HCT116 (cell line): ENCODE data around the gene SLC9A7. TPM values are rescaled to one million over a fixed set of nuclear protein-coding genes. Genes with fewer than 3 reads are reported as not detected.

Experiments
- ATAC-seq: fragments of 200-7000 bp; cut with Tn5 transposase; 2 replicates; pipeline ENCODE4 v1.9.1; 2020; ENCODE audit warnings: mild to moderate bottlenecking, moderate library complexity
- BruUV-seq: library from RNA; stranded (reverse); fragments of 400-500 nt; replicated peaks from 2 replicates; lab custom pipeline; 2021; lab: Mats Ljungman, UMichigan
- CTCF ChIA-PET: fragments of 300-600 bp; sonication (Branson Sonifier 250); formaldehyde crosslinking; loops from one replicate; lab custom pipeline; 2021; ENCODE audit warnings: antibody characterized with exemption; lab: Charles Lee
- POLR2A ChIA-PET: fragments of 300-600, 350-600 bp; sonication (Branson Sonifier 250); formaldehyde crosslinking; loops from one replicate; lab custom pipeline; 2021; ENCODE audit warnings: antibody characterized with exemption; lab: Charles Lee
- RAD21 ChIA-PET, 2 experiments: fragments of 300-600 bp; sonication (Branson Sonifier 250); formaldehyde crosslinking; loops; one replicate each; lab custom pipeline; 2023; ENCODE audit warnings: low total read pairs in 2 of 2; ENCODE audit not compliant: uncharacterized antibody in 2 of 2, unreplicated experiment in 2 of 2, low non-redundant PET in 1 of 2; lab: Charles Lee
- DNase-seq: peaks from one replicate; pipeline ENCODE4 v3.0.0-alpha.2; 2010; ENCODE audit warnings: low read depth, low spot score
- H2AFZ ChIP-seq: fragments of 200-600 bp; shearing (Covaris generic), sonication (generic); 2 replicates; pipeline ENCODE4 v1.6.1; 2017; ENCODE audit warnings: low read depth, mixed run types, mixed read lengths, antibody characterized with exemption, low read length; ENCODE audit not compliant: poor library complexity, severe bottlenecking
- H3K27ac ChIP-seq: 2 replicates; pipeline ENCODE4 v1.5.1; 2012; ENCODE audit warnings: low read depth, low read length
- H3K27me3 ChIP-seq: fragments of 200-600 bp; sonication (generic); 2 replicates; pipeline ENCODE4 v1.6.1; 2016; ENCODE audit warnings: mixed run types, low read length, mixed read lengths; ENCODE audit not compliant: insufficient read depth
- H3K36me3 ChIP-seq, 2 experiments: fragments of 200-500 bp in 1 of 2; fragments of 200-600 bp in 1 of 2; sonication (Bioruptor generic) in 1 of 2; sonication (generic) in 1 of 2; 2 replicates each; pipeline versions ENCODE4 v1.5.1 to v1.6.1; 2014 to 2016; ENCODE audit warnings: low read length in 2 of 2, inconsistent platforms in 1 of 2, mixed read lengths in 1 of 2, mixed run types in 1 of 2; ENCODE audit not compliant: insufficient read depth in 2 of 2, control insufficient read depth in 1 of 2
- H3K4me1 ChIP-seq, 2 experiments: fragments of 200-600 bp in 1 of 2; sonication (generic) in 1 of 2; 2 replicates each; pipeline versions ENCODE4 v1.5.1 to v1.6.1; 2012 to 2017; ENCODE audit warnings: low read length in 2 of 2, inconsistent platforms in 1 of 2, mild to moderate bottlenecking in 1 of 2, mixed read lengths in 1 of 2, mixed run types in 1 of 2, moderate library complexity in 1 of 2; ENCODE audit not compliant: insufficient read depth in 2 of 2, control insufficient read depth in 1 of 2
- H3K4me2 ChIP-seq: fragments of 200-600 bp; sonication (generic); 2 replicates; pipeline ENCODE4 v1.6.1; 2017; ENCODE audit warnings: mixed run types, low read length, mixed read lengths
- H3K4me3 ChIP-seq, 2 experiments: fragments of 200-600 bp in 1 of 2; sonication (generic) in 1 of 2; replicated peaks in 1 of 2; 2 replicates each; pipeline ENCODE4 v1.5.1; 2011 to 2016; ENCODE audit warnings: low read length in 2 of 2, control low read depth in 1 of 2, low read depth in 1 of 2, mild to moderate bottlenecking in 1 of 2, mixed read lengths in 1 of 2, mixed run types in 1 of 2
- H3K79me2 ChIP-seq: fragments of 200-600 bp; sonication (generic); 2 replicates; pipeline ENCODE4 v1.6.1; 2017; ENCODE audit warnings: mild to moderate bottlenecking, mixed run types, low read length, moderate library complexity, mixed read lengths; ENCODE audit not compliant: insufficient read depth
- H3K9ac ChIP-seq: fragments of 200-600 bp; sonication (generic); 2 replicates; pipeline ENCODE4 v1.6.1; 2016; ENCODE audit warnings: low read length, mixed read lengths
- H3K9me2 ChIP-seq: fragments of 200-600 bp; sonication (generic), shearing (Covaris generic); 2 replicates; pipeline ENCODE4 v1.6.1; 2017; ENCODE audit warnings: mixed run types, mild to moderate bottlenecking, moderate library complexity; ENCODE audit not compliant: insufficient read depth
- H3K9me3 ChIP-seq, 2 experiments: fragments of 200-500 bp in 1 of 2; fragments of 200-600 bp in 1 of 2; sonication (Bioruptor generic) in 1 of 2; sonication (generic) in 1 of 2; 2 replicates each; pipeline ENCODE4 v1.6.1; 2014 to 2017; ENCODE audit warnings: low read length in 2 of 2, mixed read lengths in 2 of 2, inconsistent platforms in 1 of 2, low read depth in 1 of 2, mild to moderate bottlenecking in 1 of 2, mixed run types in 1 of 2, moderate library complexity in 1 of 2; ENCODE audit not compliant: control insufficient read depth in 1 of 2, insufficient read depth in 1 of 2
- H4K20me1 ChIP-seq: fragments of 200-600 bp; sonication (generic), shearing (Covaris generic); 2 replicates; pipeline ENCODE4 v1.6.1; 2017; ENCODE audit warnings: mixed run types, mild to moderate bottlenecking, moderate library complexity; ENCODE audit not compliant: insufficient read depth
- CBX3 ChIP-seq: IDR thresholded peaks from 2 replicates; pipeline ENCODE4 v1.6.1; 2012; ENCODE audit warnings: low read depth
- EGR1 ChIP-seq: IDR thresholded peaks from 2 replicates; pipeline ENCODE4 v1.6.1; 2012; ENCODE audit warnings: low read depth
- EZH2 ChIP-seq: fragments of 200-600 bp; sonication (generic); IDR thresholded peaks from 2 replicates; pipeline ENCODE4 v1.6.1; 2017; ENCODE audit warnings: antibody characterized with exemption, mixed run types
- EZH2phosphoT487 ChIP-seq: fragments of 200-600 bp; IDR thresholded peaks from 2 replicates; pipeline ENCODE4 v1.6.1; 2018; ENCODE audit warnings: antibody characterized with exemption, borderline replicate concordance
- POLR2A ChIP-seq: IDR thresholded peaks from 2 replicates; pipeline ENCODE4 v1.7.0; 2011; ENCODE audit warnings: borderline replicate concordance; ENCODE audit not compliant: insufficient read depth, insufficient read length; ENCODE audit errors: extremely low read depth
- POLR2AphosphoS5 ChIP-seq: IDR thresholded peaks from 2 replicates; pipeline ENCODE4 v1.6.1; 2011; ENCODE audit warnings: mild to moderate bottlenecking, low read depth, low read length, moderate library complexity
- SIN3A ChIP-seq: IDR thresholded peaks from 2 replicates; pipeline ENCODE4 v1.6.1; 2012; ENCODE audit warnings: low read depth
- SP1 ChIP-seq: IDR thresholded peaks from 2 replicates; pipeline ENCODE4 v1.6.1; 2012; ENCODE audit warnings: low read depth
- SRF ChIP-seq: IDR thresholded peaks from 2 replicates; pipeline ENCODE4 v1.6.1; 2012; ENCODE audit warnings: low read depth
- YY1 ChIP-seq: IDR thresholded peaks from 2 replicates; pipeline ENCODE4 v1.6.1; 2011; ENCODE audit warnings: low read length, low read depth, moderate library complexity, mild to moderate bottlenecking; ENCODE audit not compliant: insufficient replicate concordance; ENCODE audit errors: extremely low read depth
- ZNF274 ChIP-seq: fragments of 200-500 bp; sonication (Bioruptor generic); IDR thresholded peaks from 2 replicates; pipeline ENCODE4 v1.6.1; 2014; ENCODE audit warnings: mild to moderate bottlenecking, low read depth, low read length, inconsistent platforms
- intact Hi-C: fragments of 100-400 bp; cut with micrococcal nuclease; formaldehyde crosslinking; loops from 2 replicates; pipeline ENCODE4 v1.10.0; 2022
- total RNA-seq: library from RNA; stranded (reverse); gene quantifications from one replicate; pipeline ENCODE4 v1.2.1, GENCODE V29; 2021; ENCODE audit not compliant: unreplicated experiment
- TF ChIP-seq, protein P1 (sequence below): IDR thresholded peaks from 2 replicates; pipeline ENCODE4 v1.6.1; 2011; ENCODE audit warnings: mild to moderate bottlenecking, low read length, moderate library complexity; ENCODE audit not compliant: insufficient replicate concordance; ENCODE audit errors: extremely low read depth

Gene SLC9A7
- total RNA-seq, 1 experiment from 2014 or later: 18.6 TPM

DNA sequence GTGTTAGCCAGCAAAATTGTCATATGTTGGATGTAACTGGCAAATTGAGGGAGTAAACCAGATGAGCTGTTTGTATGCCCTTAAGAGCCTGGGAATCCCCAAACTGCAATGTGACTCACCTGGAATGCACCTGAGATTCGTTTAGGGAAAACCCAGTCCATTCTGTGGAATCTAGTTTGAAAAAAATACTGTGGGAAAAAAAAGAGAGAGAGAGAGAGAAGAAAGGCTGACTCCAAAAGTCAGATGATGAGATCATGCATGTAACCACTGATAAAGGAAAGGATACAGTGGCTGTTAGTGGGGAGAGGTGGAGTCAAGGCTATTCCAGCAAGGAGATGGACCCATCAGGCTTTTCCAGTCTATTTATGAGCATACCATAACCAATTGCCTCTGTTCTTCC, 48.5 kb downstream of the SLC9A7 start:
- H3K36me3 ChIP-seq: no peaks in the 10 kb centered on the region
- no peaks in the 10 kb centered on the region for H3K27me3 ChIP-seq
- ChIA-PET RAD21 (no interaction called here), POLR2A (no interaction called here), CTCF (no interaction called here)
- no peak for DNase-seq
- intact Hi-C loops: no loop called here
- ATAC-seq: no peak
- H4K20me1 ChIP-seq: no peaks in the 10 kb centered on the region
- H3K4me2 ChIP-seq: peak overlapping the region; percentile 12; the same call in 1 of the 2 replicates
- no peak for TF ChIP-seq YY1
- no peak for TF ChIP-seq ZNF274
- TF ChIP-seq POLR2AphosphoS5: no peak
- TF ChIP-seq CBX3: no peak
- no peak for TF ChIP-seq SRF
- TF ChIP-seq EGR1: no peak
- TF ChIP-seq, protein P1, sequence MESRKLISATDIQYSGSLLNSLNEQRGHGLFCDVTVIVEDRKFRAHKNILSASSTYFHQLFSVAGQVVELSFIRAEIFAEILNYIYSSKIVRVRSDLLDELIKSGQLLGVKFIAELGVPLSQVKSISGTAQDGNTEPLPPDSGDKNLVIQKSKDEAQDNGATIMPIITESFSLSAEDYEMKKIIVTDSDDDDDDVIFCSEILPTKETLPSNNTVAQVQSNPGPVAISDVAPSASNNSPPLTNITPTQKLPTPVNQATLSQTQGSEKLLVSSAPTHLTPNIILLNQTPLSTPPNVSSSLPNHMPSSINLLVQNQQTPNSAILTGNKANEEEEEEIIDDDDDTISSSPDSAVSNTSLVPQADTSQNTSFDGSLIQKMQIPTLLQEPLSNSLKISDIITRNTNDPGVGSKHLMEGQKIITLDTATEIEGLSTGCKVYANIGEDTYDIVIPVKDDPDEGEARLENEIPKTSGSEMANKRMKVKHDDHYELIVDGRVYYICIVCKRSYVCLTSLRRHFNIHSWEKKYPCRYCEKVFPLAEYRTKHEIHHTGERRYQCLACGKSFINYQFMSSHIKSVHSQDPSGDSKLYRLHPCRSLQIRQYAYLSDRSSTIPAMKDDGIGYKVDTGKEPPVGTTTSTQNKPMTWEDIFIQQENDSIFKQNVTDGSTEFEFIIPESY: no peak
- TF ChIP-seq SIN3A: no peak
- no peak for TF ChIP-seq EZH2phosphoT487
- no peak for TF ChIP-seq SP1
- no peak for TF ChIP-seq EZH2
- TF ChIP-seq POLR2A: no peak
- no peaks in the 10 kb centered on the region for H3K9me3 ChIP-seq
- no peak overlapping the region for H3K9ac ChIP-seq
- 0 out of 2 replicates have a peak, but pooled peaks cover 4% of the 10 kb centered on the region for H3K79me2 ChIP-seq
- no peak overlapping the region for H3K4me3 ChIP-seq
- no peaks in the 10 kb centered on the region for H3K9me2 ChIP-seq
- H2AFZ ChIP-seq: no peak overlapping the region
- peaks cover 7 to 30% of the 10 kb centered on the region in 2 experiments; a peak in 3 of 4 replicates for H3K4me1 ChIP-seq
- BruUV-seq: no TSS peak
- H3K27ac ChIP-seq: no peak overlapping the region
